Karpas-422 (cell line): ENCODE results near the gene ZBTB8A. TPM values are rescaled to one million over a fixed set of nuclear protein-coding genes. Genes with fewer than 3 reads are reported as not detected.
"Not testable (repeated sequence)": the region's sequence is repeated elsewhere in the genome, so short reads cannot be mapped to it uniquely, and the experiment has no call there.

Source experiments
- DNase-seq: peaks from one replicate; pipeline ENCODE4 v3.0.0-alpha.2; 2015
- H2AFZ ChIP-seq: fragments of 200-600 bp; sonication (generic); 2 replicates; pipeline ENCODE4 v1.6.1; 2014; ENCODE audit warnings: antibody characterized with exemption, low read length, mixed read lengths
- H3K27ac ChIP-seq: fragments of 200-600 bp; sonication (generic); 2 replicates; pipeline ENCODE4 v1.5.1; 2014; ENCODE audit warnings: mild to moderate bottlenecking, low read length, moderate library complexity
- H3K27me3 ChIP-seq: fragments of 200-600 bp; sonication (generic); 2 replicates; pipeline ENCODE4 v1.6.1; 2014; ENCODE audit warnings: low read length, mixed read lengths
- H3K36me3 ChIP-seq: fragments of 200-600 bp; sonication (generic); 2 replicates; pipeline ENCODE4 v1.6.1; 2014; ENCODE audit warnings: low read length, mixed read lengths; ENCODE audit not compliant: insufficient read depth
- H3K4me1 ChIP-seq: fragments of 200-600 bp; sonication (generic); 2 replicates; pipeline ENCODE4 v1.6.1; 2014; ENCODE audit warnings: mild to moderate bottlenecking, low read length, mixed read lengths
- H3K4me2 ChIP-seq: fragments of 200-600 bp; sonication (generic); 2 replicates; pipeline ENCODE4 v1.6.1; 2014; ENCODE audit warnings: low read length, low read depth, mild to moderate bottlenecking; ENCODE audit not compliant: poor library complexity, severe bottlenecking
- H3K4me3 ChIP-seq: fragments of 200-600 bp; sonication (generic); 2 replicates; pipeline ENCODE4 v1.5.1; 2014; ENCODE audit warnings: mild to moderate bottlenecking, antibody characterized with exemption, low read length, mixed read lengths
- H3K79me2 ChIP-seq: fragments of 200-600 bp; sonication (generic); 2 replicates; pipeline ENCODE4 v1.6.1; 2014; ENCODE audit warnings: mild to moderate bottlenecking, low read length, mixed read lengths
- H3K9ac ChIP-seq: fragments of 200-600 bp; sonication (generic); 2 replicates; pipeline ENCODE4 v1.6.0; 2014; ENCODE audit warnings: low read length
- H3K9me2 ChIP-seq: fragments of 200-600 bp; sonication (generic), shearing (Covaris generic); replicated peaks from 2 replicates; pipeline ENCODE4 v1.6.0; 2014; ENCODE audit warnings: mild to moderate bottlenecking, low read length, moderate library complexity; ENCODE audit not compliant: insufficient read depth
- H3K9me3 ChIP-seq: fragments of 300-700, 200-600 bp; sonication (generic); 2 replicates; pipeline ENCODE4 v1.6.1; 2014; ENCODE audit warnings: low read length, mixed read lengths
- H4K20me1 ChIP-seq: fragments of 200-600 bp; sonication (generic); 2 replicates; pipeline ENCODE4 v1.6.1; 2014; ENCODE audit warnings: mild to moderate bottlenecking, antibody characterized with exemption, low read length, low read depth; ENCODE audit not compliant: insufficient read depth
- total RNA-seq: library from RNA; depleted of rRNA; stranded (reverse); fragments of >200 nt; shearing (Covaris generic); gene quantifications from 2 replicates; pipeline ENCODE4 v1.2.3, GENCODE V29; 2014; ENCODE audit warnings: low replicate concordance

Gene ZBTB8A
- total RNA-seq, 1 experiment from 2014 or later, result 0.11 TPM

DNA sequence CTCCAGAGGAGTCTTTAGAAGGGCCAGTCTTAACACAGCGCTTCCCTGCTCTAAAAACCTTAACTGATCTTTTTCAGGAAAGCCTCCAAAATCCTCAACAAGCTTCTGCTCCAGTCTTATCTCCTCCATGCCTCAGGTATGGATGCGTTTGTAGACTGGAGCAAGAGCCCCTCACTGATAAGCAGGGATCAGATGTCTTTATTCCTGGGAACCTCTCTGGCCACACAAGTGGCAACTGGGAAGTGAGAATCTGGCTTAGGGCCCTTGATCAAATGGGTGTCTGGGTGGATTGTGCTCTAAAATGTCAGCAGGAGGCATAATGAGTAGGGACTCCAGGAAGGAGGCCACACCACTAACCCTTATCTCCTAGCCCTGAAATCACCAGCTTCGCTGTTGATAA is 1.4 kb downstream of the ZBTB8A start:
- no peak overlapping the region for H3K4me2 ChIP-seq
- peak; percentile 39 for DNase-seq
- no peaks in the 10 kb centered on the region for H3K27me3 ChIP-seq
- no peaks in the 10 kb centered on the region for H3K36me3 ChIP-seq
- no peaks in the 10 kb centered on the region for H3K9me2 ChIP-seq
- H3K4me1 ChIP-seq, result peaks cover 9% of the 10 kb centered on the region
- no peaks in the 10 kb centered on the region for H3K9me3 ChIP-seq
- no peaks in the 10 kb centered on the region for H4K20me1 ChIP-seq
- no peak overlapping the region for H3K9ac ChIP-seq
- no peak overlapping the region for H2AFZ ChIP-seq
- no peak overlapping the region for H3K4me3 ChIP-seq
- H3K27ac ChIP-seq, result no peak overlapping the region
- H3K79me2 ChIP-seq, result no peaks in the 10 kb centered on the region

DNA sequence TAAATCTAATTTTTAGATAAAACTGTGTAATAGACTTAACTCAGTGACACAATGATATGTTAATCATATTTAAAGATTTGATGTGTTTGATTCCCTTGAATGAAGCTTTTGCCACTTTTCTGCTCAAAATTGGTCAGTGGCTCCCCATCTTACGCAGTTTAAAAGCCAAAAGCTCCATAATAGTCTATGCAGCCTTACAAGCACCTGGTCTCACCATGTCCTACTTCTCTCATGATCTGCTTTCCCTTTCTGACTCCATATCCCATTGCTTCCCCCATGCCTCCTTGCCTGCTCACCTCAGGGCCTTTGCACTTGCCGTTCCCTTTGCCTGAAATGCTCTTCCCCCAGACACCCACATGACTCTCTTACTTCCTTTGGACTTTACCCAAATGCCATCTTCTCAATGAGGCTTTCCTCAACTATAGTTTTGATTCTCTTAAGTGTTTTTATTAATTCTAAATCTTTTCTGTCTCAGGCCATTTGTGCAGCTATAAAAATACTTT is 1.9 kb downstream of the ZBTB8A start:
- Histone ChIP-seq H4K20me1 (no peaks in the 10 kb centered on the region), H3K4me1 (peaks cover 6% of the 10 kb centered on the region), H3K79me2 (no peaks in the 10 kb centered on the region), H3K9me2 (no peaks in the 10 kb centered on the region), H3K9ac (no peak overlapping the region), H3K9me3 (no peaks in the 10 kb centered on the region), H3K27me3 (no peaks in the 10 kb centered on the region), H3K4me2 (no peak overlapping the region), H2AFZ (no peak overlapping the region), H3K36me3 (no peaks in the 10 kb centered on the region), H3K4me3 (no peak overlapping the region), H3K27ac (no peak overlapping the region)
- peak; percentile 17 for DNase-seq

- H3K9me3 ChIP-seq, result no peaks in the 10 kb centered on the region
- no peak overlapping the region for H3K27ac ChIP-seq
- no peaks in the 10 kb centered on the region for H3K4me1 ChIP-seq
- H2AFZ ChIP-seq, result no peak overlapping the region
- H3K27me3 ChIP-seq, result no peaks in the 10 kb centered on the region
- no peaks in the 10 kb centered on the region for H3K79me2 ChIP-seq
- H3K36me3 ChIP-seq, result no peaks in the 10 kb centered on the region
- DNase-seq, result no peak
- H3K4me2 ChIP-seq, result no peak overlapping the region
- H4K20me1 ChIP-seq, result no peaks in the 10 kb centered on the region
- no peaks in the 10 kb centered on the region for H3K9me2 ChIP-seq
- H3K9ac ChIP-seq, result no peak overlapping the region
- no peak overlapping the region for H3K4me3 ChIP-seq
These were observed 7.4 kb downstream of the ZBTB8A start for GRCh38 chr1:32546611-32547010.

DNA sequence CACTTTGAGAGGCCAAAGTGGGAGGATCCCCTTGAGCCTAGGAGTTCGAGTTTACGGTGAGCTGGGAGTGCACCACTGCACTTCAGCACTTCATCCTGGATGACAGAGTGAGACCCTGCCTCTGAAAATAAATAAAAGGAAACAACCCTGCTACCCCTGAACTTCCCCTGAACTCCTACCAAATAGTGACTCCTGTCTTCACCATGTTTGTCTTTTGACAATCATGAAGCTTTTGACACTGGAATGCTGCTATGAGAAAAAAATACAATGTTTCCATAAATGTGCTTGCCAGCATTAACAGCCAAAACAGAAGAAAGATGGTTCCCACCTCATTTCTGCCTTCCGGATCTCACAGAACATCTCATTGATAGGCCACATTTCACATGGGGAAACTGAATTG is 10.4 kb downstream of the ZBTB8A start:
- no peak overlapping the region for H3K4me2 ChIP-seq
- no peaks in the 10 kb centered on the region for H3K9me2 ChIP-seq
- H3K27ac ChIP-seq, result no peak overlapping the region
- H3K79me2 ChIP-seq, result no peaks in the 10 kb centered on the region
- H3K4me3 ChIP-seq, result no peak overlapping the region
- H4K20me1 ChIP-seq, result no peaks in the 10 kb centered on the region
- no peaks in the 10 kb centered on the region for H3K4me1 ChIP-seq
- H3K9ac ChIP-seq, result no peak overlapping the region
- H3K27me3 ChIP-seq, result no peaks in the 10 kb centered on the region
- H3K9me3 ChIP-seq, result no peaks in the 10 kb centered on the region
- no peak overlapping the region for H2AFZ ChIP-seq
- no peak for DNase-seq
- H3K36me3 ChIP-seq, result no peaks in the 10 kb centered on the region

- H3K9me2 ChIP-seq, result no peaks in the 10 kb centered on the region
These were observed 15.1 kb downstream of the ZBTB8A start for GRCh38 chr1:32554288-32554687.

GRCh38 chr1:32557035-32557434 is 17.8 kb downstream of the ZBTB8A start:
- H3K4me1 ChIP-seq, H3K9me2 ChIP-seq, H3K9ac ChIP-seq, H2AFZ ChIP-seq, H3K4me3 ChIP-seq, H4K20me1 ChIP-seq, H3K79me2 ChIP-seq, H3K9me3 ChIP-seq, H3K4me2 ChIP-seq, H3K36me3 ChIP-seq, DNase-seq, H3K27me3 ChIP-seq, H3K27ac ChIP-seq: not testable (repeated sequence)

More at GRCh38 chr1:32554288-32554687, 15.1 kb downstream of the ZBTB8A start:
- H3K9me3 ChIP-seq, result no peaks in the 10 kb centered on the region
- H4K20me1 ChIP-seq, result no peaks in the 10 kb centered on the region
- no peak overlapping the region for H3K27ac ChIP-seq
- H3K4me1 ChIP-seq, result no peaks in the 10 kb centered on the region
- no peak overlapping the region for H2AFZ ChIP-seq
- H3K4me2 ChIP-seq, result no peak overlapping the region
- no peaks in the 10 kb centered on the region for H3K27me3 ChIP-seq
- H3K36me3 ChIP-seq, result no peaks in the 10 kb centered on the region
- no peaks in the 10 kb centered on the region for H3K79me2 ChIP-seq
- DNase-seq, result no peak
- H3K4me3 ChIP-seq, result no peak overlapping the region
- H3K9ac ChIP-seq, result no peak overlapping the region

DNA sequence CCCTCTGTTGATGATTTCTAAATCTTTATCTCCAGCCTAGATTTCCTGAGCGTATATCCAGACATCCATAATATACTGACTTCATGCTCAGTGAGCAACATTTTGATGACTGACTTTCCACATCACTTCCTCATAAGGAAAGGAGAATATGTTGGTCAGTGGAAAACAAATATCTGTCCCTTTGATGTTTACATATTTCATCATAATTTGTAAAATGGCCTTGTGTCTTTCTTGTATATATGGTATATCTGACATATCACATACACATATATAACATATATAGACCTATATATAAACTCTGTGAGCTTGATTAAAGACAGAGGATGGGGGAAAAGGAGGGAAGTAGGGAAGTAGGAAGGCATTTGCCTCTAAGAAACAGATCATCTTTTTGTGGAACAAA is 18.6 kb downstream of the ZBTB8A start:
- no peak overlapping the region for H3K4me2 ChIP-seq
- H3K4me1 ChIP-seq, result no peaks in the 10 kb centered on the region
- H3K27ac ChIP-seq, result no peak overlapping the region
- H3K27me3 ChIP-seq, result no peaks in the 10 kb centered on the region
- H4K20me1 ChIP-seq, result no peaks in the 10 kb centered on the region
- H2AFZ ChIP-seq, result no peak overlapping the region
- no peak overlapping the region for H3K9ac ChIP-seq
- no peak for DNase-seq
- H3K9me2 ChIP-seq, result no peaks in the 10 kb centered on the region
- H3K4me3 ChIP-seq, result no peak overlapping the region
- H3K79me2 ChIP-seq, result no peaks in the 10 kb centered on the region
- H3K36me3 ChIP-seq, result no peaks in the 10 kb centered on the region
- H3K9me3 ChIP-seq, result no peaks in the 10 kb centered on the region

DNA sequence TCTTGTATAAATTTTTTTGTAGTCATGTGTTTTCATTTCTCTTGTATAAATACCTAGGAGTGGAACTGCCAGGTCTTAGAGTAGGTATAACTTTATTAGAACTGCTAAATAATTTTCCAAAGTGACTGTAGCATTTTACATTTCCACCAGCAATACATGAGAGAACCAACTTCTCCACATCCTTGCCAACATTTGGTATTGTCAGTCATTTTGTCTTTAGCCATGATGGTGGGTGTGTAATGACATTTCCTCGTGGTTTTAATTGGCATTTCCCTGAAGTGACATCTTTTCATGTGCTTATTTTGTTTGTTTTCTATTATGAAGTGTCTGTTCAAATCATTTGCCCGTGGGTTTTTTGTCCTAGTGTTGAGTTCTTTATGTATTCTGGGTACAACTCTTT is 29.7 kb downstream of the ZBTB8A start:
- no peaks in the 10 kb centered on the region for H3K36me3 ChIP-seq
- DNase-seq, result no peak
- no peak overlapping the region for H3K4me2 ChIP-seq
- H3K79me2 ChIP-seq, result no peaks in the 10 kb centered on the region
- H3K27me3 ChIP-seq, result no peaks in the 10 kb centered on the region
- H3K9me3 ChIP-seq, result no peaks in the 10 kb centered on the region
- no peaks in the 10 kb centered on the region for H4K20me1 ChIP-seq
- no peaks in the 10 kb centered on the region for H3K4me1 ChIP-seq
- H3K4me3 ChIP-seq, result no peak overlapping the region
- H3K27ac ChIP-seq, result no peak overlapping the region
- H2AFZ ChIP-seq, result no peak overlapping the region
- no peaks in the 10 kb centered on the region for H3K9me2 ChIP-seq
- H3K9ac ChIP-seq, result no peak overlapping the region
